Effector memory CD4-positive, alpha-beta T cell (primary cell): ENCODE data around the gene C1orf122.

Experiments
- DNase-seq, 3 donors: peaks; one replicate each; pipeline ENCODE4 v3.0.0-alpha.2; 2020
- H3K27ac ChIP-seq: 2 replicates; pipeline ENCODE4 v1.7.0; 2013; ENCODE audit warnings: mild to moderate bottlenecking, low read length, moderate library complexity; ENCODE audit not compliant: insufficient read depth, poor library complexity, severe bottlenecking
- H3K27me3 ChIP-seq: replicated peaks from 2 replicates; pipeline ENCODE4 v1.7.0; 2013; ENCODE audit warnings: mild to moderate bottlenecking, low read length; ENCODE audit not compliant: insufficient read depth, control insufficient read depth, poor library complexity, severe bottlenecking
- H3K36me3 ChIP-seq: 2 replicates; pipeline ENCODE4 v1.7.0; 2013; ENCODE audit warnings: mild to moderate bottlenecking, low read length, moderate library complexity; ENCODE audit not compliant: control insufficient read depth, insufficient read depth
- H3K4me1 ChIP-seq: 2 replicates; pipeline ENCODE4 v1.7.0; 2013; ENCODE audit warnings: low read length, mild to moderate bottlenecking; ENCODE audit not compliant: control insufficient read depth, insufficient read depth, poor library complexity, severe bottlenecking
- H3K4me3 ChIP-seq: 2 replicates; pipeline ENCODE4 v1.7.0; 2013; ENCODE audit warnings: low read length, low read depth, mild to moderate bottlenecking; ENCODE audit not compliant: insufficient read depth, poor library complexity, severe bottlenecking
- H3K9me3 ChIP-seq: 2 replicates; pipeline ENCODE4 v1.7.0; 2013; ENCODE audit warnings: mild to moderate bottlenecking, low read length, moderate library complexity; ENCODE audit not compliant: control insufficient read depth

C1orf122 gene

GRCh38 chr1:37802439-37802838, 5.2 kb upstream of the C1orf122 start:
- no peak for DNase-seq
- H3K36me3 ChIP-seq = peaks cover 58% of the 10 kb centered on the region

GRCh38 chr1:37807220-37807554, 403 bp upstream of the C1orf122 start:
- Histone ChIP-seq H3K9me3 (no peaks in the 10 kb centered on the region), H3K36me3 (peaks cover 45% of the 10 kb centered on the region)
- no peak for DNase-seq

More at GRCh38 chr1:37802439-37802838, 5.2 kb upstream of the C1orf122 start:
- Histone ChIP-seq H3K4me3 (no peak overlapping the region), H3K4me1 (peaks cover 11% of the 10 kb centered on the region), H3K27ac (no peak overlapping the region), H3K27me3 (no peaks in the 10 kb centered on the region), H3K9me3 (no peaks in the 10 kb centered on the region)

GRCh38 chr1:37808369-37809319, 1.1 kb downstream of the C1orf122 start:
- Histone ChIP-seq H3K4me1 (peaks cover 19% of the 10 kb centered on the region), H3K27me3 (no peaks in the 10 kb centered on the region)
- no peak for DNase-seq

More at GRCh38 chr1:37807220-37807554, 403 bp upstream of the C1orf122 start:
- Histone ChIP-seq H3K27ac (peak overlapping the region; percentile 88), H3K4me1 (peaks cover 19% of the 10 kb centered on the region), H3K27me3 (no peaks in the 10 kb centered on the region), H3K4me3 (peak overlapping the region; percentile 89)

GRCh38 chr1:37809942-37810341, 2.4 kb downstream of the C1orf122 start:
- no peak for DNase-seq
- H3K27me3 ChIP-seq = no peaks in the 10 kb centered on the region
- peaks cover 20% of the 10 kb centered on the region for H3K36me3 ChIP-seq
- no peak overlapping the region for H3K4me3 ChIP-seq
- no peak overlapping the region for H3K27ac ChIP-seq
- H3K4me1 ChIP-seq = peaks cover 19% of the 10 kb centered on the region
- H3K9me3 ChIP-seq = no peaks in the 10 kb centered on the region

More at GRCh38 chr1:37808369-37809319, 1.1 kb downstream of the C1orf122 start:
- Histone ChIP-seq H3K36me3 (peaks cover 32% of the 10 kb centered on the region), H3K9me3 (no peaks in the 10 kb centered on the region), H3K27ac (peak overlapping the region; percentile 88), H3K4me3 (peak overlapping the region; percentile 89)

- peak; percentile 20 to 47 (median 45) for DNase-seq
- H3K27me3 ChIP-seq = no peaks in the 10 kb centered on the region
- no peaks in the 10 kb centered on the region for H3K9me3 ChIP-seq
- peaks cover 19% of the 10 kb centered on the region for H3K4me1 ChIP-seq
- H3K36me3 ChIP-seq = peaks cover 13% of the 10 kb centered on the region
- H3K4me3 ChIP-seq = no peak overlapping the region
- H3K27ac ChIP-seq = no peak overlapping the region
Measured at GRCh38 chr1:37811027-37811655, 3.6 kb downstream of the C1orf122 start.

GRCh38 chr1:37813529-37814145, 6.0 kb downstream of the C1orf122 start:
- Histone ChIP-seq H3K27ac (no peak overlapping the region), H3K9me3 (no peaks in the 10 kb centered on the region), H3K27me3 (no peaks in the 10 kb centered on the region), H3K36me3 (peaks cover 20% of the 10 kb centered on the region), H3K4me1 (peaks cover 6% of the 10 kb centered on the region), H3K4me3 (no peak overlapping the region)
- DNase-seq = no peak

- no peaks in the 10 kb centered on the region for H3K4me1 ChIP-seq
- H3K27me3 ChIP-seq = no peaks in the 10 kb centered on the region
- no peaks in the 10 kb centered on the region for H3K9me3 ChIP-seq
- H3K27ac ChIP-seq = no peak overlapping the region
- no peak overlapping the region for H3K4me3 ChIP-seq
- DNase-seq = no peak
- peaks cover 20% of the 10 kb centered on the region for H3K36me3 ChIP-seq
Measured at GRCh38 chr1:37814252-37814651, 6.7 kb downstream of the C1orf122 start.

GRCh38 chr1:37817481-37817880, 9.9 kb downstream of the C1orf122 start:
- H3K36me3 ChIP-seq = peaks cover 44% of the 10 kb centered on the region

GRCh38 chr1:37821481-37821880, 13.9 kb downstream of the C1orf122 start:
- Histone ChIP-seq H3K4me3 (no peak overlapping the region), H3K27ac (no peak overlapping the region), H3K9me3 (no peaks in the 10 kb centered on the region), H3K4me1 (no peaks in the 10 kb centered on the region), H3K27me3 (no peaks in the 10 kb centered on the region), H3K36me3 (peaks cover 45% of the 10 kb centered on the region)
- no peak for DNase-seq

More at GRCh38 chr1:37817481-37817880, 9.9 kb downstream of the C1orf122 start:
- H3K9me3 ChIP-seq = no peaks in the 10 kb centered on the region
- no peak overlapping the region for H3K4me3 ChIP-seq
- no peaks in the 10 kb centered on the region for H3K4me1 ChIP-seq
- no peak for DNase-seq
- H3K27me3 ChIP-seq = no peaks in the 10 kb centered on the region
- H3K27ac ChIP-seq = no peak overlapping the region
